GM12892 (cell line): ENCODE results near the gene SIGLEC14.
"Not testable (repeated sequence)": the region's sequence is repeated elsewhere in the genome, so short reads cannot be mapped to it uniquely, and the experiment has no call there.

Experiments used
- DNase-seq: peaks from one replicate; pipeline ENCODE4 v3.0.0; 2011; ENCODE audit not compliant: insufficient read length
- FAIRE-seq: peaks from 2 replicates; lab custom pipeline; 2011; peaks lifted over from hg19 to GRCh38; lab: Jason Lieb, UNC
- POLR2A ChIP-seq: IDR thresholded peaks from 2 replicates; pipeline ENCODE4 v1.6.1; 2011; ENCODE audit warnings: low read depth, low read length, control low read depth
- POLR2AphosphoS5 ChIP-seq: IDR thresholded peaks from 2 replicates; pipeline ENCODE4 v1.6.1; 2011; ENCODE audit warnings: low read depth, low read length, control low read depth
- TAF1 ChIP-seq: IDR thresholded peaks from 2 replicates; pipeline ENCODE4 v1.6.1; 2011; ENCODE audit warnings: low read depth, mild to moderate bottlenecking, control low read depth, low read length, borderline replicate concordance

SIGLEC14 gene

GRCh38 chr19:51660975-51661600, 14.5 kb upstream of the SIGLEC14 start:
- DNase-seq (no peak), FAIRE-seq (peak; percentile 63)
- TF ChIP-seq TAF1, result no peak
- no peak for TF ChIP-seq POLR2A
- TF ChIP-seq POLR2AphosphoS5, result no peak

DNA sequence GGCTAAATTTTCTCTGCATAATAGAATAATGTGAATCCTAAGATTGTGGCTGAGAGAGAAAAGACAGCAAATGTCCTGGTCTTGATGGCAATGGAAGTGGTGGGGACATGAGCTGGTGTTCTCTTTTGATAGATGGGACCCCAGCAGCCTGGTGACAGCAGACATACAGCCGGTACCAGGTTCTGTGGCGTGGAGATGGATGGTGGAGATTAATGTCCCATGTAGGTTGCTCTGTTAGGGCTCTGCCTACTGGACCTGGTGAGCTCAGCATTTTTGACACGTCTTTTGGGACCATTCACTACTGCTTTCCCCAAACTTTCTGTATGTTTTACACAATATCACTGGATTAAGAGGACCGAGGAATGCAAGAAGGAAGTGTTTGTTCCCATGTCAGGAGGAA, 8.2 kb upstream of the SIGLEC14 start:
- DNase-seq, result no peak
- FAIRE-seq, result no peak

GRCh38 chr19:51653162-51653561, 6.5 kb upstream of the SIGLEC14 start:
- TF ChIP-seq POLR2AphosphoS5 (no peak), TAF1 (no peak), POLR2A (no peak)
- DNase-seq (no peak), FAIRE-seq (no peak)

More for the DNA sequence above, 8.2 kb upstream of the SIGLEC14 start:
- TF ChIP-seq TAF1, result no peak
- TF ChIP-seq POLR2A, result no peak
- no peak for TF ChIP-seq POLR2AphosphoS5

- no peak for TF ChIP-seq POLR2AphosphoS5
- TF ChIP-seq POLR2A, result no peak
- TF ChIP-seq TAF1, result no peak
- DNase-seq (no peak), FAIRE-seq (no peak)
These were observed 5.6 kb upstream of the SIGLEC14 start for GRCh38 chr19:51652266-51652665.

DNA sequence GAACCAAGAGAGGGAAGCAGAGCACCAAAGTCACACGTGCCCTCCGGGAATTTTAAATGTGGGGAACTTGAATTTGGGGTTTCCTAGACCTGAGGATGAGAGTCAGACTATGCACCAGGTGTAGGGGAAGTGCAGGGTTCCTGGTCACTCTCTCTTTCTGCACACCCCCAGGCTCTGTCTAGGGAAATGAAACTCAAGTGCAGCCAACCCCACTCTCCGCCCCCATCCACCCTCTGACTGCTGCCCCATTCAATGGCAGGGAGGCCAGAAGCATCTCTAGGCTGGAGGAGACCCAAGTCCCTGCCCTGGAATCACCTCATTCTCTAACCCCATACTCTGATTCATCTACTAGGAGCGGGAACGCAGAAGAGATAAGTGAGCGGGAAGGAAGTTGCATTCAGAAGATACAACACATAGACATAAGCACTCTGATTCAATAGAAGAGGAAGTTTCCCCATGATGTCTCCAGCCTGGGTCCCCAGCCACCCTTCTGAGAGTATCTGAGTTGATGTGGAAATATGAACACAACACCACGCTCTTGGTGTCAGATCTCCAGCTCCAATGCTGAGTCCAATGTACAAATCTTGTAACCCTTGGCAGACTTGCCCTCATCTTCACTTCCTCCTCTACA, 4.7 kb upstream of the SIGLEC14 start:
- DNase-seq (no peak), FAIRE-seq (peak; percentile 72)
- TF ChIP-seq TAF1, result no peak
- TF ChIP-seq POLR2AphosphoS5, result no peak
- no peak for TF ChIP-seq POLR2A

- DNase-seq (no peak), FAIRE-seq (peak; percentile 64)
- no peak for TF ChIP-seq POLR2A
- no peak for TF ChIP-seq TAF1
- no peak for TF ChIP-seq POLR2AphosphoS5
These were observed 693 bp upstream of the SIGLEC14 start for GRCh38 chr19:51647318-51647717.

- DNase-seq (no peak), FAIRE-seq (no peak)
- TF ChIP-seq POLR2A (no peak), TAF1 (no peak), POLR2AphosphoS5 (no peak)
These were observed 1.9 kb downstream of the SIGLEC14 start for GRCh38 chr19:51644636-51645271.

DNA sequence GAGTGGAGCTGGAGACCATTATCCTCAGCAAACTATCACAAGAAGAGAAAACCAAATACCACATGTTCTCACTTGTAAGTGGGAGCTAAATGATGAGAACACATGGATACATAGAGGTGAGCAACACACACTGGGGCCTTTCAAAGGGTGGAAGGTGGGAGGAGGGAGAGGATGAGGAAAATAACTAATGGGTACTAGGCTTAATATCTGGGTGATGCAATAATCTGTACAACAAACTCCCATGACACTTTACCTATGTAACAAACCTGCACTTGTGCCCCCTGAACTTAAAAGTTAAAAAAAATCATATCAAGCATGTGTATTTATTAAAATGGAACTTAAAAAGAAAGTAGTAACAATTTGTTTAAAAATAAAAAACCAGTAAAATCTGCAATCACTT, 5.0 kb downstream of the SIGLEC14 start:
- TF ChIP-seq TAF1 (no peak), POLR2AphosphoS5 (no peak), POLR2A (no peak)
- FAIRE-seq (no peak), DNase-seq (no peak)

DNA sequence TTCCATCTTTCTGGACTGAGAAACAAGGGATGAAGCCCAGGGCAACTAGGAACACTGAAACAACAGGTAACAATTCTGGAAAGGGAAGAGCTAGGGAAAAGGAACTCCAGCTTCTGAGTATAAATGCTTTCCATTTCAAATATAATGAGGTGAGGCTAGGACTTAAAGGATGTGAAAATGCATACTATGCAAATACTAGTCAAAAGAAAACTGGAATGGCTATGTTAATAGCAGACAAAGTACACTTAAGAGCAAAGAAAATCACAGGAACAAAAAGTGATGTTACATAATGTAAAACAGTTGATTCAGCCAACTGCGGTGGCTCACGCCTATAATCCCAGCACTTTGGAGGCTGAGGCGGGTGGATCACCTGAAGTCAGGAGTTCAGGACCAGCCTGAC, 6.2 kb downstream of the SIGLEC14 start:
- FAIRE-seq (no peak), DNase-seq (no peak)
- no peak for TF ChIP-seq POLR2AphosphoS5
- no peak for TF ChIP-seq TAF1
- no peak for TF ChIP-seq POLR2A

- FAIRE-seq, result no peak
- TF ChIP-seq TAF1 (no peak), POLR2AphosphoS5 (no peak)
- no peak for DNase-seq
These were observed 6.7 kb downstream of the SIGLEC14 start for GRCh38 chr19:51639916-51640315.

GRCh38 chr19:51637362-51637978, 9.2 kb downstream of the SIGLEC14 start:
- FAIRE-seq (peak; percentile 36), DNase-seq (no peak)
- TF ChIP-seq POLR2AphosphoS5, result no peak
- no peak for TF ChIP-seq TAF1
- no peak for TF ChIP-seq POLR2A

DNA sequence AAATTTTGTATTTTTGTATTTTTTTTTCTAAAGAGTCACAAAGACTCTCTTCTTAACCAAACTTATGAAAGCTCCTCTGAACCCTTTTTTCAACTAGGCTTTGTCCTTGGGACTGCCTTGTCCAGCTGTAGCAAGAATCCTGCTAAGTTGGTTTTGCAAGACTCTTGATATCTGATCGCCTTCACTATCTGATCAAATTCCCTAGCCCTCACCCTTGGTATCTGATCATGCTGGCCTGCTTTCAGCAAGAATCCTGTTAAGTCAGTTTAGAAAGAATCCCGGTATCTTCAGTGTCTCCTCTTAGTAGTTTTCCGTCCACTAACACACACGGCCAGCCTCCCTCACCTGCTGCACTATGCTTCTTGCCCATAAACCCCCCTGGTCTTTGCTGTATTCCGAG, 14.5 kb downstream of the SIGLEC14 start:
- no peak for FAIRE-seq
- no peak for TF ChIP-seq POLR2A
- no peak for TF ChIP-seq POLR2AphosphoS5
- no peak for TF ChIP-seq TAF1
- DNase-seq, result no peak

DNA sequence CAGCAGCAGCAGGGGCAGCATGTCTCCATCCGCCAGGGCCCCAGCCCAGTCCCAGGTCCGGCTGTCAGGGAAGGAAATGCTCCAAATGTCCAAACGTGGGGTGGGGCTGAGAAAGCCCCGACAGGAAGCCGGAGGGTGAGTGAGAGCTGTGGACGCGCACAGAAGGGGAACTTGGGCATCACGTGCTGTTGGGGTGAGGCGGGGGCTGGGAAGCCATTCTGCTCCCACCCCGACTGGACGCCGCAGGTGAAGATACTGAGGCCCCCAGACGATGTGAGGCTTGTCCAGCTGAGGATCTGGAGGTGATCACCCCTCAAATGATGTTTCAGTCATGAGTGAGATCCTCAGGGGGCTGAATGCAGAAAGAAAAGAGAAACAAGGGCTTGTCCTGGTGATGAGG, 16.3 kb downstream of the SIGLEC14 start, which contains the start of gene SIGLEC5:
Gene SIGLEC5, minus strand, starts transcription at position 87 of the 400 bp plus-strand sequence. Its CDS starts 66 bp downstream, at position 21.
- not testable (repeated sequence) for DNase-seq, FAIRE-seq
